Stimulated activated CD4-positive, alpha-beta T cell treated with anti-CD3 and anti-CD28 coated beads, TNF-alpha, amount 100 ng/mL, for 1 hour (primary cell): ENCODE measurements around the gene MIPOL1.
"Not testable (repeated sequence)": the region's sequence is repeated elsewhere in the genome, so short reads cannot be mapped to it uniquely, and the experiment has no call there.

Source experiments
- DNase-seq, 3 donors: peaks; one replicate each; pipeline ENCODE4 v3.0.0-alpha.2; 2020; ENCODE audit warnings: low read depth in 3 of 3, low spot score in 1 of 3

MIPOL1 gene

GRCh38 chr14:37197421-37198272, at the start of gene MIPOL1:
Gene MIPOL1 (plus strand): TSS chr14:37197937. CDS start chr14:37247889, 49,952 bp downstream.
- peak in 1 of 3 donors; percentile 1 for DNase-seq

- DNase-seq = no peak
Observed at GRCh38 chr14:37150414-37150813, 47.3 kb upstream of the MIPOL1 start.

GRCh38 chr14:37153005-37153404, 44.7 kb upstream of the MIPOL1 start:
- DNase-seq = no peak

GRCh38 chr14:37153483-37153882, 44.3 kb upstream of the MIPOL1 start:
- no peak for DNase-seq

GRCh38 chr14:37157987-37158386, 39.8 kb upstream of the MIPOL1 start:
- no peak for DNase-seq

GRCh38 chr14:37162307-37162706, 35.4 kb upstream of the MIPOL1 start:
- not testable (repeated sequence) for DNase-seq

- DNase-seq = no peak
Observed at GRCh38 chr14:37165794-37166193, 31.9 kb upstream of the MIPOL1 start.

- no peak for DNase-seq
Observed at GRCh38 chr14:37167151-37168047, 30.3 kb upstream of the MIPOL1 start.

GRCh38 chr14:37168721-37169120, 29.0 kb upstream of the MIPOL1 start:
- DNase-seq = no peak

GRCh38 chr14:37170237-37170636, 27.5 kb upstream of the MIPOL1 start:
- DNase-seq = no peak

- no peak for DNase-seq
Observed at GRCh38 chr14:37170993-37171392, 26.7 kb upstream of the MIPOL1 start.

- DNase-seq = no peak
Observed at GRCh38 chr14:37171678-37172023, 26.1 kb upstream of the MIPOL1 start.

- DNase-seq = no peak
Observed at GRCh38 chr14:37172024-37172869, 25.5 kb upstream of the MIPOL1 start, which contains the start of gene SLC25A21. Gene SLC25A21 (minus strand): TSS chr14:37172606.

GRCh38 chr14:37172936-37173614, 24.7 kb upstream of the MIPOL1 start:
- DNase-seq = no peak

- DNase-seq = no peak
Observed at GRCh38 chr14:37179896-37180502, 17.7 kb upstream of the MIPOL1 start.

GRCh38 chr14:37180886-37181285, 16.9 kb upstream of the MIPOL1 start:
- not testable (repeated sequence) for DNase-seq

GRCh38 chr14:37181441-37181840, 16.3 kb upstream of the MIPOL1 start:
- no peak for DNase-seq

- DNase-seq = not testable (repeated sequence)
Observed at GRCh38 chr14:37184520-37184919, 13.2 kb upstream of the MIPOL1 start.

GRCh38 chr14:37185670-37186069, 12.1 kb upstream of the MIPOL1 start:
- DNase-seq = no peak

- DNase-seq = no peak
Observed at GRCh38 chr14:37186865-37187264, 10.9 kb upstream of the MIPOL1 start.
